DND-41 (cell line): ENCODE data around the gene ABCC4.

Experiments
- ATAC-seq: fragments of 200-7000 bp; cut with Tn5 transposase; 3 replicates; pipeline ENCODE4 v1.9.1; 2021; ENCODE audit warnings: low read depth; ENCODE audit not compliant: insufficient read depth
- DNase-seq: peaks from one replicate; pipeline ENCODE4 v3.0.0-alpha.2; 2020
- H2AFZ ChIP-seq: 2 replicates; pipeline ENCODE4 v1.6.0; 2012; ENCODE audit warnings: low read depth, low read length
- H3K27ac ChIP-seq: 2 replicates; pipeline ENCODE4 v1.5.1; 2012; ENCODE audit warnings: low read length, inconsistent platforms
- H3K27me3 ChIP-seq: fragments of 200-600 bp; sonication (generic); 2 replicates; pipeline ENCODE4 v1.6.0; 2012; ENCODE audit warnings: low read length, mild to moderate bottlenecking, inconsistent platforms; ENCODE audit not compliant: insufficient read depth, poor library complexity
- H3K36me3 ChIP-seq: 2 replicates; pipeline ENCODE4 v1.5.1; 2012; ENCODE audit warnings: low read length, inconsistent platforms; ENCODE audit not compliant: insufficient read depth
- H3K4me1 ChIP-seq: 2 replicates; pipeline ENCODE4 v1.5.1; 2012; ENCODE audit warnings: mild to moderate bottlenecking, low read length; ENCODE audit not compliant: insufficient read depth
- H3K4me2 ChIP-seq: 2 replicates; pipeline ENCODE4 v1.6.0; 2012; ENCODE audit warnings: mild to moderate bottlenecking, moderate library complexity, low read length, inconsistent platforms; ENCODE audit not compliant: insufficient read depth
- H3K4me3 ChIP-seq, 2 experiments: fragments of 200-600 bp in 1 of 2; shearing (Covaris generic) in 1 of 2; 2 replicates each; pipeline ENCODE4 v1.5.1; 2012 to 2016; ENCODE audit warnings: inconsistent platforms in 2 of 2, low read length in 2 of 2, mild to moderate bottlenecking in 2 of 2, low read depth in 1 of 2, moderate library complexity in 1 of 2
- H3K79me2 ChIP-seq: 2 replicates; pipeline ENCODE4 v1.6.0; 2012; ENCODE audit warnings: low read length, inconsistent platforms; ENCODE audit not compliant: insufficient read depth
- H3K9ac ChIP-seq: 2 replicates; pipeline ENCODE4 v1.6.0; 2012; ENCODE audit warnings: low read depth, mild to moderate bottlenecking, inconsistent platforms, low read length, moderate library complexity
- H3K9me3 ChIP-seq: 2 replicates; pipeline ENCODE4 v1.5.1; 2012; ENCODE audit warnings: low read length, moderate library complexity, mild to moderate bottlenecking, inconsistent platforms; ENCODE audit not compliant: insufficient read depth, severe bottlenecking
- H4K20me1 ChIP-seq: 2 replicates; pipeline ENCODE4 v1.6.0; 2012; ENCODE audit warnings: low read length; ENCODE audit not compliant: insufficient read depth
- EZH2 ChIP-seq: IDR thresholded peaks from 3 replicates; pipeline ENCODE4 v1.6.1; 2012; ENCODE audit warnings: borderline replicate concordance, low read depth, mild to moderate bottlenecking, moderate library complexity, low read length, inconsistent platforms; ENCODE audit not compliant: severe bottlenecking
- TF ChIP-seq, protein P1 (sequence below): IDR thresholded peaks from 2 replicates; pipeline ENCODE4 v1.5.1; 2012; ENCODE audit warnings: borderline replicate concordance, low read length, moderate library complexity, mild to moderate bottlenecking; ENCODE audit not compliant: poor library complexity, severe bottlenecking; ENCODE audit errors: extremely low read depth

ABCC4 gene

DNA sequence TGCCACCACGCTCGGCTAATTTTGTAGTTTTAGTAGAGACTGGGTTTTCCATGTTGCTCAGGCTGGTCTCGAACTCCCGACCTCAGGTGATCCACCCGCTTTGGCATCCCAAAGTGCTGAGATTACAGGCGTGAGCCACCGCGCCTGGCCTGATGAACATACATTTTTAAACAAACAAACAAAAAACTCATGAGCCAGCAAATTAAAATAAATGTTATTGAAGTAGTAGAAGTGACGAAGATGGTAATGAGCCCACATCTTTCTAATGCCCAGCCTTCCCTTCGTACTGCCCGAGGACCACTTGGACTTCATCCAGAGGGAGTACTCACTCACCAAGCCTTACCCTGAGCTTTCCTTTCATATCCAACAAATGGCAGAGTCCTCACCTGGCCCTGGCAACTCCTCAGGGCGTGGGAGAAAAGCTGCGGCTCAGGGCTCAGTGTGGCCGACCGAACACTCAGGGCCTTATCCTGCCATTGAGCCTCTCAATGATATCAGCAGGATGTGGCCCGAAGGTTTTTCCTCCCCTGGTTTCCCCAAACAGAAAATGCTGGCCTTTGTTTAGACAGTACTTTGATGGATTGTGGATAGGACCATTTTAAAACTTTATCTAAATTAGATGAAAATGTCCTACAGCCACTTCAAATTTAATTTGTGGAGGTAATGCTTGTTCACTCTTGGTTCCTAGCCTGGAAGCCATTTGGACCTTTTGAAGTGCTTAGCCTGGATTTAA, 22.8 kb upstream of the ABCC4 start:
- H3K79me2 ChIP-seq = no peaks in the 10 kb centered on the region
- ATAC-seq = no peak
- no peak overlapping the region for H3K4me2 ChIP-seq
- H3K36me3 ChIP-seq = no peaks in the 10 kb centered on the region
- H4K20me1 ChIP-seq = no peaks in the 10 kb centered on the region
- no peak overlapping the region for H3K27ac ChIP-seq
- DNase-seq = no peak
- H3K4me1 ChIP-seq = no peaks in the 10 kb centered on the region
- no peak overlapping the region for H3K4me3 ChIP-seq
- H3K9me3 ChIP-seq = no peaks in the 10 kb centered on the region
- H2AFZ ChIP-seq = no peak overlapping the region
- TF ChIP-seq, protein P1, sequence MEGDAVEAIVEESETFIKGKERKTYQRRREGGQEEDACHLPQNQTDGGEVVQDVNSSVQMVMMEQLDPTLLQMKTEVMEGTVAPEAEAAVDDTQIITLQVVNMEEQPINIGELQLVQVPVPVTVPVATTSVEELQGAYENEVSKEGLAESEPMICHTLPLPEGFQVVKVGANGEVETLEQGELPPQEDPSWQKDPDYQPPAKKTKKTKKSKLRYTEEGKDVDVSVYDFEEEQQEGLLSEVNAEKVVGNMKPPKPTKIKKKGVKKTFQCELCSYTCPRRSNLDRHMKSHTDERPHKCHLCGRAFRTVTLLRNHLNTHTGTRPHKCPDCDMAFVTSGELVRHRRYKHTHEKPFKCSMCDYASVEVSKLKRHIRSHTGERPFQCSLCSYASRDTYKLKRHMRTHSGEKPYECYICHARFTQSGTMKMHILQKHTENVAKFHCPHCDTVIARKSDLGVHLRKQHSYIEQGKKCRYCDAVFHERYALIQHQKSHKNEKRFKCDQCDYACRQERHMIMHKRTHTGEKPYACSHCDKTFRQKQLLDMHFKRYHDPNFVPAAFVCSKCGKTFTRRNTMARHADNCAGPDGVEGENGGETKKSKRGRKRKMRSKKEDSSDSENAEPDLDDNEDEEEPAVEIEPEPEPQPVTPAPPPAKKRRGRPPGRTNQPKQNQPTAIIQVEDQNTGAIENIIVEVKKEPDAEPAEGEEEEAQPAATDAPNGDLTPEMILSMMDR = no peak
- TF ChIP-seq EZH2 = no peak
- H3K9ac ChIP-seq = no peak overlapping the region
- H3K27me3 ChIP-seq = no peaks in the 10 kb centered on the region

DNA sequence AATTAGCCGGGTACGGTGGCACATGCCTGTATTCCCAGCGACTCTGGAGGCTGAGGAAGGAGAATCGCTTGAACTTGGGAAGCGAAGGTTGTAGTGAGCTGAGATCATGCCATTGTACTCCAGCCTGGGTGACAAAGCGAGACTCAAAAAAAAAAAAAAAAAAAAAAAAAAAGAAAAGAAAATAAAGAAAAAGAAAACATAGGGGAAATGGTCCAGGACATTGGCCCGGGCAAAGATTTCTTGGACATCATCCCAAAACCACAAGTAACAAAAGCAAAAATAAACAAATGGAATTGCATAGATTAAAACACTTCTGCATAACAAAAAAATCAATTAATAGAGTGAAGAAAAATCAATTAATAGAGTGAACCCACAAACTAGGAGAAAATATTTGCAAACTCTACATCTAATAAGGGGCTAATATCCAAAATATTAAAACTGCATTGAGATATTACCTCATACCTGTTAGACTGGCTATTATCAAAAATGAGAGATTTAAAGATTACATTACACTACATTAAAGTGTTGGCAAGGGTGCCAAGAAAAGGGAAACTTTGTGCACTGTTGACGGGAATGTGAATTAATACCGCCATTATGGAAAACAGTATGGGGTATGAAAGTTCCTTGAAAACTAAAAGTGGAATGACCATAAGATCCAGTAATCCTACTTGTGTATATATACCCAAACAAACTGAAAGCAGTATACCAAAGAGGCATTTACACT, 18.5 kb upstream of the ABCC4 start:
- Histone ChIP-seq H3K79me2 (no peaks in the 10 kb centered on the region), H3K4me2 (no peak overlapping the region), H2AFZ (no peak overlapping the region), H3K36me3 (no peaks in the 10 kb centered on the region), H3K9ac (no peak overlapping the region), H3K4me1 (no peaks in the 10 kb centered on the region), H3K27ac (no peak overlapping the region), H3K4me3 (no peak overlapping the region), H3K9me3 (no peaks in the 10 kb centered on the region), H3K27me3 (no peaks in the 10 kb centered on the region), H4K20me1 (no peaks in the 10 kb centered on the region)
- no peak for DNase-seq
- no peak for TF ChIP-seq EZH2
- TF ChIP-seq, protein P1 = no peak
- ATAC-seq = no peak

DNA sequence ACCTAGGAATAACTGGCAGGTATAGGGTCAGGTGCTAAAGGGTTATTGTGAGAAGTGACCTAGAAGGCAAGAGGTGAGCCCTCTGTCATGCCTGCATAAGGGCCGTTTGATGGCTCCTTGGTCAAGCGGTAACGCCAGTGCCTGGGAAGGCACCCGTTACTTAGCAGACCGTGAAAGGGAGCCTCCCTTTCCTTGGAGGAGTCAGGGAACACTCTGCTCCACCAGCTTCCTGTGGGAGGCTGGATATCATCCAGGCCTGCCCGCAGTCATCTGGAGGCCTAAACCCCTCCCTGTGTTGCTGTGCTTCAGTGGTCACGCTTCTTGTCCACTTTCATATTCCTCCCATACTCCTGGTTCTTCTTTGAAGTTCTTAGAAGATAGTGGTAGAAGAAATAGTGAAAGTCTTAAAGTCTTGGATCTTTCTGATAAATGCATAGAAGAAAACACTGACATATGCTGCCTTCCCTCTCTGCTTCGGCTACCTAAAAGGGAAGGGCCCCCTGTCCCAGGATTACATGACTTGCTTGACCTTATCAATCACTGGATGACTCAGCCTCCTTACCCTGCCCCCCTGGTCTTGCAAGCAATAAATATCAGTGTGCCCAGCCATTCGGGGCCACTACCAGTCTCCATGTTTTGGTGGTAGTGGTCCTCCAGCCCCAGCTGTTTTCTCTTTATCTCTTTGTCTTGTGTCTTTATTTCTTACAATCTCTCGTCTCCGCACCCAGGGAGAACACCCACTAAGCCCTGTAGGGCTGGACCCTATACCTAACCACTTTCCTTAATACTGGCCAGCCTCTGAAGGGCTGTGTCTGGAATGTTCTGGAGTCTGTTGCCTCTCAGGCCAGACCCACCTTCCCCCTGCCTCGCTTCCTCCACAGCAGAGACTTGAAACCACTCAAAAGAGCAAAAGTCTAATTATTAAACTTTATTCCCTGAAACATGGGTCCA, 16.1 kb upstream of the ABCC4 start:
- no peak for DNase-seq
- Histone ChIP-seq H3K4me2 (no peak overlapping the region), H3K9ac (no peak overlapping the region), H3K36me3 (no peaks in the 10 kb centered on the region), H2AFZ (no peak overlapping the region), H4K20me1 (no peaks in the 10 kb centered on the region), H3K27me3 (no peaks in the 10 kb centered on the region), H3K4me1 (no peaks in the 10 kb centered on the region), H3K79me2 (no peaks in the 10 kb centered on the region), H3K27ac (no peak overlapping the region), H3K4me3 (no peak overlapping the region), H3K9me3 (no peaks in the 10 kb centered on the region)
- TF ChIP-seq, protein P1 = no peak
- TF ChIP-seq EZH2 = no peak
- ATAC-seq = no peak
